ENCODE results near the gene EDN1.
A peak's percentile ranks its signal among the peaks of the same experiment; 100 is the strongest.
"Not testable (repeated sequence)": the region's sequence is repeated elsewhere in the genome, so short reads cannot be mapped to it uniquely, and the experiment has no call there.

The EDN1 gene

GRCh38 chr6:12328701-12329100 is 38.5 kb downstream of the EDN1 start:
- peak; percentile 28 to 39 for DNase-seq

GRCh38 chr6:12331474-12331873 is 41.3 kb downstream of the EDN1 start:
- no peak for DNase-seq

GRCh38 chr6:12331951-12332749 is 42.0 kb downstream of the EDN1 start:
- no peak for DNase-seq

GRCh38 chr6:12332750-12333079 is 42.6 kb downstream of the EDN1 start:
- DNase-seq = not testable (repeated sequence)

GRCh38 chr6:12333128-12333527 is 43.0 kb downstream of the EDN1 start:
- no peak for DNase-seq

GRCh38 chr6:12334526-12335130 is 44.5 kb downstream of the EDN1 start:
- no peak for DNase-seq

- DNase-seq = no peak
Measured at GRCh38 chr6:12335131-12335527, 45.0 kb downstream of the EDN1 start.

- DNase-seq = no peak
Measured at GRCh38 chr6:12335717-12336116, 45.6 kb downstream of the EDN1 start.

- DNase-seq = no peak
Measured at GRCh38 chr6:12336121-12336971, 46.2 kb downstream of the EDN1 start.

GRCh38 chr6:12339022-12339421 is 48.9 kb downstream of the EDN1 start:
- DNase-seq = no peak

- peak in 1 of 2 experiments; percentile 2 for DNase-seq
Measured at GRCh38 chr6:12339808-12340487, 49.8 kb downstream of the EDN1 start.

GRCh38 chr6:12340488-12340818 is 50.3 kb downstream of the EDN1 start:
- DNase-seq = no peak

GRCh38 chr6:12342664-12343063 is 52.5 kb downstream of the EDN1 start:
- no peak for DNase-seq

GRCh38 chr6:12343122-12343439 is 52.9 kb downstream of the EDN1 start:
- DNase-seq = no peak

GRCh38 chr6:12343440-12344162 is 53.4 kb downstream of the EDN1 start:
- no peak for DNase-seq

- DNase-seq = no peak
Measured at GRCh38 chr6:12344296-12344695, 54.1 kb downstream of the EDN1 start.

- DNase-seq = no peak
Measured at GRCh38 chr6:12344961-12345693, 55.0 kb downstream of the EDN1 start.

- no peak for DNase-seq
Measured at GRCh38 chr6:12345694-12346058, 55.5 kb downstream of the EDN1 start.

All from NCI-H187 (cell line).